Osteocyte (in vitro differentiated cells): Measurements from ENCODE around the gene UQCRC1. TPM values are rescaled to one million over a fixed set of nuclear protein-coding genes. Genes with fewer than 3 reads are reported as not detected.

ENCODE experiments used
- DNase-seq: peaks from one replicate; pipeline ENCODE4 v3.0.0; 2021; ENCODE audit warnings: mixed read lengths; ENCODE audit not compliant: unreplicated experiment; ENCODE audit errors: extremely low spot score
- H3K27ac Mint-ChIP-seq: one replicate; pipeline ENCODE4 v1.8.0; 2021; ENCODE audit warnings: mild to moderate bottlenecking, mixed read lengths; ENCODE audit not compliant: unreplicated experiment
- H3K27me3 Mint-ChIP-seq: one replicate; pipeline ENCODE4 v1.8.0; 2021; ENCODE audit warnings: mixed read lengths; ENCODE audit not compliant: unreplicated experiment
- H3K36me3 Mint-ChIP-seq: one replicate; pipeline ENCODE4 v1.8.0; 2021; ENCODE audit warnings: mixed read lengths; ENCODE audit not compliant: unreplicated experiment
- H3K4me1 Mint-ChIP-seq: one replicate; pipeline ENCODE4 v1.8.0; 2021; ENCODE audit warnings: mixed read lengths; ENCODE audit not compliant: unreplicated experiment
- H3K4me3 Mint-ChIP-seq: one replicate; pipeline ENCODE4 v1.8.0; 2021; ENCODE audit warnings: mild to moderate bottlenecking, moderate library complexity, mixed read lengths; ENCODE audit not compliant: unreplicated experiment
- H3K9me3 Mint-ChIP-seq: one replicate; pipeline ENCODE4 v1.8.0; 2021; ENCODE audit warnings: mixed read lengths; ENCODE audit not compliant: unreplicated experiment
- CTCF ChIP-seq: fragments of 200-600 bp; sonication (generic); IDR thresholded peaks from 2 replicates; pipeline ENCODE4 v1.5.0; 2021; ENCODE audit warnings: antibody characterized with exemption, mild to moderate bottlenecking, moderate library complexity
- total RNA-seq: library from RNA; stranded (reverse); gene quantifications from 2 replicates; pipeline ENCODE4 v1.2.1, GENCODE V29; 2021

The UQCRC1 gene
- total RNA-seq, 1 donor from 2014 or later, result 202 TPM

GRCh38 chr3:48601622-48601994 is 7.8 kb downstream of the UQCRC1 start:
- no peak for TF ChIP-seq CTCF
- no peak overlapping the region for H3K4me3 Mint-ChIP-seq
- H3K36me3 Mint-ChIP-seq, result peaks cover 54% of the 10 kb centered on the region
- peaks cover 42% of the 10 kb centered on the region for H3K4me1 Mint-ChIP-seq
- no peaks in the 10 kb centered on the region for H3K27me3 Mint-ChIP-seq
- DNase-seq, result no peak
- H3K9me3 Mint-ChIP-seq, result no peaks in the 10 kb centered on the region
- H3K27ac Mint-ChIP-seq, result no peak overlapping the region

DNA sequence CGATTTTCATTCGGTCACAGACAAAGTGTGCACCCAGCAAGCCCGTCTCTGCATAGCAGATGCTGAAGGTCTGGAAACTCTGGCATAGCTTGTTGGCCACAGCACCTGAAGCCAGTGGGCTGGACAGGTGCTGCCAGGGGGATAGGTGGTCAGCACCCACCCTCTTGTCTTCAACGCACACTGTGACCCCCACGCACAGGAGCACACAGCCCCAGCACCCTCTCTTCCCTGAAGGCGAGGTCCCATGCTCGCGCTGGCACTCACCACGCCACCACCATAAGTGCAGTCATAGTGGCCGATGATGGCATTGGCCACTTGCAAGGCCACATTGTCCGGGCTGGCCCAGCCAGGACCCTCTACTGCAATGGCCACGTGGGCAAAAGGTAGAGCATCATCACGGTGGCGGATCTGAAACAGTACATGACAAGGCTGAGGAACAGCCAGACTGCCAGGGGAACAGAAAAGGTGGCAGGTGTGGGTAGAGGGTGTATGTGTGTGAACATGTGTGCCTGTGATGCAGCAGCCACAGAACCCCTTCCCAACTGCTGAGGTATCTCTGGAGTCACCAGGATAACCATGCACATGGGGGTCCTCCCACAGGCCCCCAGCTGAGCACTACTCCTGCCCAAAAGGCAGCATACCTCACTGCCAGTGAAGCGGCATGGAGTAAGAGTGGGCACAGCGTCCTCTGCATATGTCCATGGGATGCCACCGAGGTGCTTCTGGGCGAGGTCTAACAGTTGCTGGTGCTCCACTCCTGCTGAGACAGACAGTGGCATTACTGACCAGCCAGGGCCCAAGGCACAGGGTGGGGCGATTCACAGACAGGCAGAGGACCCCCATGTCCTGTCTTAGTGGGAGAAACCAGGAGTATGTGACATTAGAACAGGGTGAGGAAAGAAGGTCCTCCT is 8.5 kb downstream of the UQCRC1 start:
- Mint-ChIP-seq H3K4me3 (no peak overlapping the region), H3K9me3 (no peaks in the 10 kb centered on the region), H3K27me3 (no peaks in the 10 kb centered on the region), H3K36me3 (peaks cover 51% of the 10 kb centered on the region), H3K27ac (no peak overlapping the region), H3K4me1 (peaks cover 48% of the 10 kb centered on the region)
- TF ChIP-seq CTCF, result no peak
- DNase-seq, result no peak

DNA sequence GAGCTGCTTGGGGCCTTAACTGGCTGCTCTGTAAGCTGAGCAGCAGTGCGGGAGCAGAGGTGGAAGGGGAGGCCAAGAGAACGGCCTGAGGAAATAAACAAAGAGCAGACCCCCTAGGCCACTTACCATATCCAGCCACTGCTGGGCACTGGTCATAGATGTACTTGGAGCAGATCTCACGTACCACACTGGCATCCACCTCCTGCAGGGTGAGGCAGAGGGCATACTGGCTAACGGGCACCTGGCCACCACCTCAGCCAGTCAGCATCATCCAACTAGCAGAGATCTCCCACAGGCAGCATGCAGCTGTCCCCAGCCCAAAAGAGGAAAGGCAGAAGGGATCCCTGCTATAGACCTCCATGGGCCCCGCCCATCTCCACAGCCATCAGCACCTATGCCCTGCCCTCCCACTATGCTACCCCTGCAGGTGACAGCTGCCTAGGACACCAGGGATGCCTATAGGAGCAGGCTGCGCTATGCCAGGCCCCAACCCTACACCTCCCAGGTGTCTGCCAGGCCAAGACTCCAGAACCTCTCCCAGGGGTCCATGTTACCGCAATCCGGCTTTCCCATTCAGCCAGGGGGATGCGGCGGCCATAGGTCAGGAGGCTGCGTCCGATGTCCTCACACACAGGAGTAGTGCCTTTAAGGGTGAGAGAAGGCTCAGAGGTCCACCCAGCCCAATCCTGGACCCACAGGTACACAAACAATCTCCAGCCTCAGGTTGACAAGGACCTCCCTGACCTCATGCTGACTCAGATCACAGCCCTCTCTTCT is 9.7 kb downstream of the UQCRC1 start:
- H3K36me3 Mint-ChIP-seq, result peaks cover 43% of the 10 kb centered on the region
- no peak for DNase-seq

GRCh38 chr3:48599077-48599501 is 10.4 kb downstream of the UQCRC1 start:
- peaks cover 61% of the 10 kb centered on the region for H3K4me1 Mint-ChIP-seq
- no peak for DNase-seq
- H3K27me3 Mint-ChIP-seq, result no peaks in the 10 kb centered on the region
- peak overlapping the region; percentile 51 for H3K4me3 Mint-ChIP-seq
- no peak for TF ChIP-seq CTCF
- peaks cover 38% of the 10 kb centered on the region for H3K36me3 Mint-ChIP-seq
- no peaks in the 10 kb centered on the region for H3K9me3 Mint-ChIP-seq
- peak overlapping the region; percentile 95 for H3K27ac Mint-ChIP-seq

More for the DNA sequence above, 9.7 kb downstream of the UQCRC1 start:
- TF ChIP-seq CTCF, result no peak
- peaks cover 56% of the 10 kb centered on the region for H3K4me1 Mint-ChIP-seq
- H3K27ac Mint-ChIP-seq, result peak overlapping the region; percentile 95
- H3K4me3 Mint-ChIP-seq, result no peak overlapping the region
- H3K27me3 Mint-ChIP-seq, result no peaks in the 10 kb centered on the region
- H3K9me3 Mint-ChIP-seq, result no peaks in the 10 kb centered on the region
